DND-41 (cell line): ENCODE measurements around the gene GET4.
A peak's percentile ranks its signal among the peaks of the same experiment; 100 is the strongest.
"Not testable (repeated sequence)": the region's sequence is repeated elsewhere in the genome, so short reads cannot be mapped to it uniquely, and the experiment has no call there.

ENCODE experiments used
- ATAC-seq: fragments of 200-7000 bp; cut with Tn5 transposase; 3 replicates; pipeline ENCODE4 v1.9.1; 2021; ENCODE audit warnings: low read depth; ENCODE audit not compliant: insufficient read depth
- DNase-seq: peaks from one replicate; pipeline ENCODE4 v3.0.0-alpha.2; 2020
- H2AFZ ChIP-seq: 2 replicates; pipeline ENCODE4 v1.6.0; 2012; ENCODE audit warnings: low read depth, low read length
- H3K27ac ChIP-seq: 2 replicates; pipeline ENCODE4 v1.5.1; 2012; ENCODE audit warnings: low read length, inconsistent platforms
- H3K27me3 ChIP-seq: fragments of 200-600 bp; sonication (generic); 2 replicates; pipeline ENCODE4 v1.6.0; 2012; ENCODE audit warnings: low read length, mild to moderate bottlenecking, inconsistent platforms; ENCODE audit not compliant: insufficient read depth, poor library complexity
- H3K36me3 ChIP-seq: 2 replicates; pipeline ENCODE4 v1.5.1; 2012; ENCODE audit warnings: low read length, inconsistent platforms; ENCODE audit not compliant: insufficient read depth
- H3K4me1 ChIP-seq: 2 replicates; pipeline ENCODE4 v1.5.1; 2012; ENCODE audit warnings: mild to moderate bottlenecking, low read length; ENCODE audit not compliant: insufficient read depth
- H3K4me2 ChIP-seq: 2 replicates; pipeline ENCODE4 v1.6.0; 2012; ENCODE audit warnings: mild to moderate bottlenecking, moderate library complexity, low read length, inconsistent platforms; ENCODE audit not compliant: insufficient read depth
- H3K4me3 ChIP-seq, 2 experiments: fragments of 200-600 bp in 1 of 2; shearing (Covaris generic) in 1 of 2; 2 replicates each; pipeline ENCODE4 v1.5.1; 2012 to 2016; ENCODE audit warnings: inconsistent platforms in 2 of 2, low read length in 2 of 2, mild to moderate bottlenecking in 2 of 2, low read depth in 1 of 2, moderate library complexity in 1 of 2
- H3K79me2 ChIP-seq: 2 replicates; pipeline ENCODE4 v1.6.0; 2012; ENCODE audit warnings: low read length, inconsistent platforms; ENCODE audit not compliant: insufficient read depth
- H3K9ac ChIP-seq: 2 replicates; pipeline ENCODE4 v1.6.0; 2012; ENCODE audit warnings: low read depth, mild to moderate bottlenecking, inconsistent platforms, low read length, moderate library complexity
- H3K9me3 ChIP-seq: 2 replicates; pipeline ENCODE4 v1.5.1; 2012; ENCODE audit warnings: low read length, moderate library complexity, mild to moderate bottlenecking, inconsistent platforms; ENCODE audit not compliant: insufficient read depth, severe bottlenecking
- H4K20me1 ChIP-seq: 2 replicates; pipeline ENCODE4 v1.6.0; 2012; ENCODE audit warnings: low read length; ENCODE audit not compliant: insufficient read depth
- CTCF ChIP-seq: IDR thresholded peaks from 2 replicates; pipeline ENCODE4 v1.5.1; 2012; ENCODE audit warnings: borderline replicate concordance, low read length, moderate library complexity, mild to moderate bottlenecking; ENCODE audit not compliant: poor library complexity, severe bottlenecking; ENCODE audit errors: extremely low read depth
- EZH2 ChIP-seq: IDR thresholded peaks from 3 replicates; pipeline ENCODE4 v1.6.1; 2012; ENCODE audit warnings: borderline replicate concordance, low read depth, mild to moderate bottlenecking, moderate library complexity, low read length, inconsistent platforms; ENCODE audit not compliant: severe bottlenecking

Gene GET4

GRCh38 chr7:869348-869747 is 7.0 kb upstream of the GET4 start:
- Histone ChIP-seq H3K4me1 (peaks cover 12% of the 10 kb centered on the region), H3K27ac (no peak overlapping the region), H3K4me2 (no peak overlapping the region), H3K27me3 (no peaks in the 10 kb centered on the region), H2AFZ (no peak overlapping the region), H3K36me3 (peaks cover 73% of the 10 kb centered on the region), H3K9me3 (no peaks in the 10 kb centered on the region), H3K9ac (no peak overlapping the region), H3K4me3 (no peak overlapping the region), H4K20me1 (no peaks in the 10 kb centered on the region), H3K79me2 (no peaks in the 10 kb centered on the region)
- DNase-seq (no peak), ATAC-seq (no peak)
- TF ChIP-seq EZH2 = no peak
- no peak for TF ChIP-seq CTCF

GRCh38 chr7:871900-872537 is 4.3 kb upstream of the GET4 start:
- Histone ChIP-seq H3K27me3 (no peaks in the 10 kb centered on the region), H3K4me1 (peaks cover 23% of the 10 kb centered on the region), H3K36me3 (peaks cover 53% of the 10 kb centered on the region), H3K27ac (no peak overlapping the region), H3K9ac (no peak overlapping the region), H2AFZ (no peak overlapping the region), H3K79me2 (peaks cover 5% of the 10 kb centered on the region), H3K9me3 (no peaks in the 10 kb centered on the region), H4K20me1 (no peaks in the 10 kb centered on the region), H3K4me3 (no peak overlapping the region), H3K4me2 (no peak overlapping the region)
- DNase-seq = no peak
- ATAC-seq = no peak
- TF ChIP-seq CTCF (no peak), EZH2 (no peak)

GRCh38 chr7:872685-873084 is 3.7 kb upstream of the GET4 start:
- DNase-seq, H3K27ac ChIP-seq, H3K9me3 ChIP-seq, H2AFZ ChIP-seq, H3K4me3 ChIP-seq, H3K9ac ChIP-seq, H4K20me1 ChIP-seq, ATAC-seq, H3K4me2 ChIP-seq, H3K27me3 ChIP-seq: not testable (repeated sequence)
- Histone ChIP-seq H3K36me3 (peaks cover 46% of the 10 kb centered on the region), H3K4me1 (peaks cover 23% of the 10 kb centered on the region), H3K79me2 (peaks cover 12% of the 10 kb centered on the region)

- H2AFZ ChIP-seq = peak overlapping the region; percentile 12; the same call in 1 of the 2 replicates
Observed at GRCh38 chr7:873367-874002, 2.9 kb upstream of the GET4 start.

More at GRCh38 chr7:873367-874002, 2.9 kb upstream of the GET4 start:
- no peak overlapping the region for H3K4me3 ChIP-seq
- peak overlapping the region; percentile 10 for H3K9ac ChIP-seq
- ATAC-seq = peak; percentile 37
- no peak for TF ChIP-seq EZH2
- peak; percentile 98 for TF ChIP-seq CTCF
- peak overlapping the region; percentile 37 for H3K27ac ChIP-seq
- peak overlapping the region; percentile 2 for H3K4me2 ChIP-seq
- H3K27me3 ChIP-seq = no peaks in the 10 kb centered on the region
- H3K79me2 ChIP-seq = peaks cover 20% of the 10 kb centered on the region
- DNase-seq = peak; percentile 77
- peaks cover 30% of the 10 kb centered on the region for H3K4me1 ChIP-seq
- H3K36me3 ChIP-seq = peaks cover 42% of the 10 kb centered on the region
- H3K9me3 ChIP-seq = no peaks in the 10 kb centered on the region
- peaks cover 7% of the 10 kb centered on the region for H4K20me1 ChIP-seq
